ENCODE measurements around the gene RALGAPA2.

The RALGAPA2 gene

DNA sequence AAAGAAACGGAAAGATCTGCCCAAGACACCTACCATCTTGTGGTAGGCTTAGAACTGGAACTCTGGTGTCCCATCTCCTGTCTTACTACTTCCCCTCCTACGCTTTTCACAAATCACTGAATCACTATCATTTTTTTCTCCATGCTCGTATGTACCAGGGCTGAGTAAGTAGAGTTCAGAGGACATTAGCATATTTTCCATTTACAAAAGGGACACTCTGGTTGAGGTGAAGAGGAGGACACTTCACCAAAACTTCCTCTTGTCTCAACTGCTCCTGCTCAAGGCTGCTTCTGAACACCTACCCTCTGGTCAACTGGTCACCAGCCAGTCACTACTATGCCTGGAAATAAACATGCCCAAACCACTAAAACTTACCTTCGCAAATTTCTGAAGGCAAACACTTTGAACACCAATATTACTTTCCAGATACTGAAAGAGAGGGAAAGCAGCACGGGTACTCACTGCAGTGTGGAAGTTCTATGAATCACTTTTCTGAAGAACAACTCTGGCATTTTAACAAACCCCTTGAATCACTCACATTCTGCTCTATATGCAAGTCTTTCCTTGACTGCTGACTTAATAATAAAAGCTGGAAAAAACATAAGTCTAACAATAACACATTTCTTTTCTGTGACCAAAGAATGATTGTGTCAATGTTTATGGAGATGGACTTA is 221.2 kb downstream of the RALGAPA2 start:
- Histone ChIP-seq H3K27me3 (ENCODE audit: control insufficient read depth, insufficient read depth, low read length) (no peaks in the 10 kb centered on the region), H3K9me3 (ENCODE audit: control insufficient read depth, low read depth, low read length) (no peaks in the 10 kb centered on the region), H3K9ac (ENCODE audit: low read length) (no peak overlapping the region), H3K4me1 (ENCODE audit: control insufficient read depth, low read depth, low read length) (peaks cover 43% of the 10 kb centered on the region), H3K36me3 (ENCODE audit: control insufficient read depth, low read depth, low read length) (peaks cover 3% of the 10 kb centered on the region), H3K4me3 (ENCODE audit: low read length) (no peak overlapping the region), H3K27ac (ENCODE audit: low read length) (no peak overlapping the region)

DNA sequence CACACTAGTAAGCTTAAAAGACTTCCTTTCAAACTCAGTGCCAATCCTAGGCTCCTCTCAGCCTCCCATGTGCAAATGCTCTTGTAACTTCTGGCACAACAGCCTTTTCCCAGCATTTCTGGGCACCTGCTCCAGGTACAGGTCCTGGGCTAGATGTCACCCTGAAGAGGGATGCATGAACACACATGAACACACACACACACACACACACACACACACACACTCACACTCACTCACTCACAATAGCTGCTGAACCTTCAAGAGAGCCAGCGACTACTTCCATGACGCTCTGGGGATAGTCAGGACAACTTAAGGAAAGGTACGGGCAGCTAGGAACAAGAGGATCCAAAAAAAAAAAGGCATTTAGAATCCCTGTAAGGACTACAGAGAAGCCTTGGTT is 221.8 kb downstream of the RALGAPA2 start:
- no peaks in the 10 kb centered on the region for H3K27me3 ChIP-seq (ENCODE audit: control insufficient read depth, insufficient read depth, low read length)
- peaks cover 3% of the 10 kb centered on the region for H3K36me3 ChIP-seq (ENCODE audit: control insufficient read depth, low read depth, low read length)
- peaks cover 43% of the 10 kb centered on the region for H3K4me1 ChIP-seq (ENCODE audit: control insufficient read depth, low read depth, low read length)
- no peak overlapping the region for H3K27ac ChIP-seq (ENCODE audit: low read length)
- H3K9ac ChIP-seq (ENCODE audit: low read length) = no peak overlapping the region
- no peak overlapping the region for H3K4me3 ChIP-seq (ENCODE audit: low read length)
- no peaks in the 10 kb centered on the region for H3K9me3 ChIP-seq (ENCODE audit: control insufficient read depth, low read depth, low read length)

DNA sequence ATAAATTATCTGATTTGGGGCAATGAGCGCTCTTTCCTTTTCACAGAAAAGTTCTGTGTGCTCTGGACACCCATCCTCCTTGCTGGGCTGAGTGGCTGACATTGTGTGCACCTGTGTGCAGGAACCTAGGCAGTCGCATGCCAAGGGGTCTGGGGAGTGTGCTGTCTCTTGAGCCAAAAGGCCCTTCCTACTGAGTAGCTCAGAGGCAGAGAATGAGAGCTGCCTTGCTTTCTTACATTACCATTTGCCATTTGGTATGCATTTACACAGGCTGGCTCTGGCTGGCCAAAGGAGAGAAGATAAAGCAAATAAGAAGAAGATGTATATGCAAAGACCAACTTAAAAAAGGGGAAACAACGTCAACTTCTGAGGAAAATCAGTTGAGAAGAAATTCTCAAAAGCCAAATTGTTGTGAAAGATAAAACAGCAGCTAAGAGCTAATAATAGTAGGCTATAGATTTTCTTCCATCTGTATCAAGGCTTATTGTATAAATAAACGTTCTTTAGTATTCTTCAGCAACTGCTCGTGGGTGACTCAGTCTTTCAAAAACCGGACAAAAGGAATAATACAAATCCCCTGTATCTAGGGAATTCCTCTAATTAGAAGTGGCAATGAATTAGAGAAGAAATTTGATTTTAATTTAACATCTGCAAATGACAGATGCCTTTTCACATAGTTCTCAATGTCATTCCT is 222.6 kb downstream of the RALGAPA2 start:
- H3K4me3 ChIP-seq (ENCODE audit: low read length) = no peak overlapping the region
- no peaks in the 10 kb centered on the region for H3K9me3 ChIP-seq (ENCODE audit: control insufficient read depth, low read depth, low read length)
- no peaks in the 10 kb centered on the region for H3K27me3 ChIP-seq (ENCODE audit: control insufficient read depth, insufficient read depth, low read length)
- H3K9ac ChIP-seq (ENCODE audit: low read length) = no peak overlapping the region
- no peaks in the 10 kb centered on the region for H3K36me3 ChIP-seq (ENCODE audit: control insufficient read depth, low read depth, low read length)
- H3K4me1 ChIP-seq (ENCODE audit: control insufficient read depth, low read depth, low read length) = peaks cover 43% of the 10 kb centered on the region
- H3K27ac ChIP-seq (ENCODE audit: low read length) = no peak overlapping the region

DNA sequence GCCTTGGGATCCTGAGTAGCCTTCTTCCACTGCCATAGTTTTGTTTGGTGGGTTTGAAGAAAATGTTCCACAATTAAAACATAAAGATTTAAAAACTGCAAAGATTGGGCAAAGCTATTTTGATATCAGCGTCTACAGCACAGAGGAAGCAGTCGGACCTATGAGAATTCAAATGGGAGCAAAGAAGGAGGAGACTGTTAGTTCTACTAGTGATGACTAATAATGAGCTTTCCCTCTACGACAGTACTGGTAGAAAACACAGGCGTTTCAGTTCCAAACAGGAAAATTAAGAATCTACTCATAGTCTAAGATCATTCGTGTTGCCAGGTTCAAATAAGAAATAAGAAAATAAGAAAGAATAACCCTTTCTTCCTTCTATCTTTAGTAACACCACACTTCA is 223.4 kb downstream of the RALGAPA2 start:
- no peak overlapping the region for H3K27ac ChIP-seq (ENCODE audit: low read length)
- no peak overlapping the region for H3K9ac ChIP-seq (ENCODE audit: low read length)
- H3K4me1 ChIP-seq (ENCODE audit: control insufficient read depth, low read depth, low read length) = peaks cover 39% of the 10 kb centered on the region
- H3K9me3 ChIP-seq (ENCODE audit: control insufficient read depth, low read depth, low read length) = no peaks in the 10 kb centered on the region
- no peak overlapping the region for H3K4me3 ChIP-seq (ENCODE audit: low read length)
- H3K36me3 ChIP-seq (ENCODE audit: control insufficient read depth, low read depth, low read length) = no peaks in the 10 kb centered on the region
- H3K27me3 ChIP-seq (ENCODE audit: control insufficient read depth, insufficient read depth, low read length) = no peaks in the 10 kb centered on the region

DNA sequence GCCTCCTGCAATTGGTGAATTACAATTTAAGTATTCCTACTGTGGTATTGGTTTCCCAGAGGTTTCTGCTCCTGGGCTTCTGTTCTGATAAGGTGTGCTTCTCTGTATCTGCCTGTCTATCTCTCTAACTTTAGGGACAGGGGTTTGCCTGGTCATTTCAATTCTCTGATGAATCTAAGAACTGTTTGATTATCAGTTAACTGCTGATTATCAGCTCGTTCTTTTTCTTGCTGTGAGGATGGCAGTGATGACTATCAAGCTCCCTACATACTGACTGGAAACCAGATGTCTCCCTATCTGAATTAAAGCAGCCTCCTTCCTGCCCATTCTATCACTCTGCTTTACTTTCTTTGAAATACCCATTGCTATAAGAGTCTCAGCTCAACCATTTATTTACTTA is 224.1 kb downstream of the RALGAPA2 start:
- no peaks in the 10 kb centered on the region for H3K36me3 ChIP-seq (ENCODE audit: control insufficient read depth, low read depth, low read length)
- peaks cover 34% of the 10 kb centered on the region for H3K4me1 ChIP-seq (ENCODE audit: control insufficient read depth, low read depth, low read length)
- H3K27me3 ChIP-seq (ENCODE audit: control insufficient read depth, insufficient read depth, low read length) = no peaks in the 10 kb centered on the region
- no peak overlapping the region for H3K9ac ChIP-seq (ENCODE audit: low read length)
- no peak overlapping the region for H3K4me3 ChIP-seq (ENCODE audit: low read length)
- H3K9me3 ChIP-seq (ENCODE audit: control insufficient read depth, low read depth, low read length) = no peaks in the 10 kb centered on the region
- H3K27ac ChIP-seq (ENCODE audit: low read length) = no peak overlapping the region

DNA sequence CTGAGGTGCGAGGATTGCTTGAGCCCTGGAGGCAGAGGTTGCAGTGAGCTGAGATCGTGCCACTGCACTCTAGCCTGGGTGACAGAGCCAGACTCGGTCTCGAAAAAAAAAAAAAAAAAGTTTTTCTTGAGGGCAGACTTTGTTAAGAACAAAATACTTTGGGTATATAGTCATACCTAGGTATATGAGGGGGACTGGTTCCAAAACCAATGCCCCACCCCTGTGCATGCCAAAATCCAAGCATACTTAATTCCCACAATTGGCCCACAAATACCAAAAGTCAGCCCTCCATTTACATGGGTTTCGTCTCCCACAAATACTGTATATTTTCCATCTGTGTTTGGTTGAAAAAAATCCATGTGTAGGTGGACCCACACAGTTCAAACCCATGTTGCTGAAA is 224.6 kb downstream of the RALGAPA2 start:
- H3K4me1 ChIP-seq (ENCODE audit: control insufficient read depth, low read depth, low read length) = peaks cover 28% of the 10 kb centered on the region
- H3K9ac ChIP-seq (ENCODE audit: low read length) = no peak overlapping the region
- H3K9me3 ChIP-seq (ENCODE audit: control insufficient read depth, low read depth, low read length) = no peaks in the 10 kb centered on the region
- no peak overlapping the region for H3K27ac ChIP-seq (ENCODE audit: low read length)
- no peaks in the 10 kb centered on the region for H3K27me3 ChIP-seq (ENCODE audit: control insufficient read depth, insufficient read depth, low read length)
- H3K4me3 ChIP-seq (ENCODE audit: low read length) = no peak overlapping the region
- no peaks in the 10 kb centered on the region for H3K36me3 ChIP-seq (ENCODE audit: control insufficient read depth, low read depth, low read length)

DNA sequence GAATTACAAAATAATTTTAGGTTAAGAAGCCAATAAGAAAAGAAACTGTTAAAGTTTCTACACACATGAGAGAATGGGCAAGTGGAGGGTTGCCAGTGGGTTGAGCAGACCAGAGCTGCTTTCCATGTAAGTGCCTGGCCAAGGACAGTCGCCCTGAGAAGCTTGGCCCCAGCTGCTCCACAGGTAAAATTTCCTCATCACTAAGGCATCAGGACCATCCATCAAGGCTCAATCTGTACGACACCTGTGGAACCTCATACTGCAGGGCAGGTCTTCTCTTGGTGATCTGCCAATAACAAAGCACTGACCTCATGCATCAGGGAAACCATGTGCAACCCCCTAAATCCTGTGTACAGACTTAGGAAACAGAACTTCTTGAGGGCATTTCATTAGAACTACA is 229.1 kb downstream of the RALGAPA2 start:
- H3K27me3 ChIP-seq (ENCODE audit: control insufficient read depth, insufficient read depth, low read length) = no peaks in the 10 kb centered on the region
- peaks cover 5% of the 10 kb centered on the region for H3K4me1 ChIP-seq (ENCODE audit: control insufficient read depth, low read depth, low read length)

DNA sequence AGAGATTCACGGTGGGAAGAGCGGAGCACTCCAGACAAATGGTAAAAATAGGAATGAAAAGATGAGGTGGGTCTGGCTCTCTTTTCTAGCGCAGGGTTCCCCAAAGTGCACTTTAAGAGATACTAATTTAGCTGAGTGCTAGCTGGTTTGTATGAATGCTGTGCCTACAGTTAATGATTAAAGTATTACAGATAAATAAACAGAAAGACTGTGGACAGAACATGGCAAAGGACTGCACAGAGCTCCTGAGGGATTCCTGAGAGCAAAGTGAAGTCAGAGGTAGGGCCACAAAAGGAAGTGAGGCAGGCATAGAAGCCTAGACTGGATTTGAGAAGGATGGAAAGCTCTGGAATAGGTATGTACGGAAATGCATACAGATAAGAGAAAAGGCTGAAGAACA is 230.0 kb downstream of the RALGAPA2 start:
- no peaks in the 10 kb centered on the region for H3K36me3 ChIP-seq (ENCODE audit: control insufficient read depth, low read depth, low read length)
- H3K9me3 ChIP-seq (ENCODE audit: control insufficient read depth, low read depth, low read length) = no peaks in the 10 kb centered on the region
- H3K4me1 ChIP-seq (ENCODE audit: control insufficient read depth, low read depth, low read length) = peaks cover 14% of the 10 kb centered on the region
- H3K27me3 ChIP-seq (ENCODE audit: control insufficient read depth, insufficient read depth, low read length) = no peaks in the 10 kb centered on the region
- H3K9ac ChIP-seq (ENCODE audit: low read length) = no peak overlapping the region
- no peak overlapping the region for H3K4me3 ChIP-seq (ENCODE audit: low read length)
- H3K27ac ChIP-seq (ENCODE audit: low read length) = no peak overlapping the region

More for the DNA sequence above, 229.1 kb downstream of the RALGAPA2 start:
- no peak overlapping the region for H3K27ac ChIP-seq (ENCODE audit: low read length)
- no peaks in the 10 kb centered on the region for H3K36me3 ChIP-seq (ENCODE audit: control insufficient read depth, low read depth, low read length)
- no peak overlapping the region for H3K9ac ChIP-seq (ENCODE audit: low read length)
- no peak overlapping the region for H3K4me3 ChIP-seq (ENCODE audit: low read length)
- no peaks in the 10 kb centered on the region for H3K9me3 ChIP-seq (ENCODE audit: control insufficient read depth, low read depth, low read length)

DNA sequence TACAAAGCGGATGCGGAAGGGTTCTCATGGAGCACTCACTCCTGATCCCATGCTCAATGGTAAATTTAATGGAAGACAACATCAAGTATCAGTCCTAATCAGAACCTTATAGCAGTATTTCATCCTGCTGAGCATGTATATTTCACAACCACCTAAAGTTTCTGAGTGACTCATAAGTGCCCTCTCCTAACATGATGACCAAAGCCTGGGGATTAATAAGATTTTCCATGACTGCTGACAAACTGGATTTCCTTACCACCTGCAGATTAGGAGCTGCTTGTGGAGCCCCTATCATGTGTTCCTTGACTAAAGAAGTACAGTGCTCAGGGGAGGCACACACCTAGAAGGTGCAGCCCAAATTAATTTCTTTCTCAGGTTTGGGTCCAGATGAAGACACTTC is 231.8 kb downstream of the RALGAPA2 start:
- Histone ChIP-seq H3K4me3 (ENCODE audit: low read length) (no peak overlapping the region), H3K4me1 (ENCODE audit: control insufficient read depth, low read depth, low read length) (peaks cover 21% of the 10 kb centered on the region), H3K27me3 (ENCODE audit: control insufficient read depth, insufficient read depth, low read length) (no peaks in the 10 kb centered on the region)

DNA sequence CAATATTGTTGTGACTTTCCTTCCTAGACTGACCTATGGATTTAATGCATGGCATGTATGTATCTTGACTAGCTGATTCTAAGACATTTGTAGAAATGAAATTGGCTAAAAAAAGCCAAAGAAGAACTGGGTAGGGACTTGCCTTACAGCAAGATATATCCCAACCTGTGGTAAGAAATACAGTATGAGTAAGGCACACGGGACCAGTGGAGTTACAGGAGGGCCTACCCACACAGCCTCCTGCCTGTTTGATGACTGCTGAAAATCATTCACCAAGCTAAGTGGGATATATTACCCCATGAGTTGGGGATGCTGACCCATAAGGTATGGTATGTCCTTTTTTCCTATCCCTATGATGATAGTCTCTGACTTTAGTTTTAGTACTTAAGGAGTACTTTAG is 232.3 kb downstream of the RALGAPA2 start:
- no peaks in the 10 kb centered on the region for H3K36me3 ChIP-seq (ENCODE audit: control insufficient read depth, low read depth, low read length)
- H3K9me3 ChIP-seq (ENCODE audit: control insufficient read depth, low read depth, low read length) = no peaks in the 10 kb centered on the region
- peaks cover 21% of the 10 kb centered on the region for H3K4me1 ChIP-seq (ENCODE audit: control insufficient read depth, low read depth, low read length)
- no peak overlapping the region for H3K9ac ChIP-seq (ENCODE audit: low read length)
- no peak overlapping the region for H3K4me3 ChIP-seq (ENCODE audit: low read length)
- H3K27ac ChIP-seq (ENCODE audit: low read length) = no peak overlapping the region
- H3K27me3 ChIP-seq (ENCODE audit: control insufficient read depth, insufficient read depth, low read length) = no peaks in the 10 kb centered on the region

More for the DNA sequence above, 231.8 kb downstream of the RALGAPA2 start:
- no peak overlapping the region for H3K27ac ChIP-seq (ENCODE audit: low read length)
- no peak overlapping the region for H3K9ac ChIP-seq (ENCODE audit: low read length)
- H3K9me3 ChIP-seq (ENCODE audit: control insufficient read depth, low read depth, low read length) = no peaks in the 10 kb centered on the region
- no peaks in the 10 kb centered on the region for H3K36me3 ChIP-seq (ENCODE audit: control insufficient read depth, low read depth, low read length)

DNA sequence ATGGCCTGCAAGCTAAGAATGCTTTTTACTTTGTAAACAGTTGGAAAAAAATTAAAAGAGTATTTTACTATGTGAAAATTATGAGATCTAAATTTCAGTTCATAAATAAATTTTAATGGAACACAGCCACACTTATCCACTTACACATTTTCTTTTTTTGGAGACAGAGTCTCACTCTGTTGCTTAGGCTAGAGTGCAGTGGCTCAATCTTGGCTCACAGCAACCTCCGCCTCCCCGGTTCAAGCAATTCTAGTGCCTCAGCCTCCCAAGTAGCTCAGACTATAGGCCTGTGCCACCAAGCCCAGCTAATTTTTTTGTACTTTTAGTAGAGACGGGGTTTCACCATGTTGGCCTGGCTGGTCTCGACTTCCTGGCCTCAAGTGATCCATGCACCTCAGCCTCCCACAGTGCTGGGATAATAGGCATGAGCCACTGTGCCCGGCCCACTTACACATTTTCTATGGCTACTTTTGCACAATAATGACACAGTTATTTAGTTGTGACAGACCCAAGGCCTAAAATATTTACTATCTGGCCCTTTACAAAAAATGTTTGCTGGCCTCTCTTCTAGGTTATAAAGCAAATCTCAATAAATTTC is 234.9 kb downstream of the RALGAPA2 start:
- H3K9me3 ChIP-seq (ENCODE audit: control insufficient read depth, low read depth, low read length) = no peaks in the 10 kb centered on the region
- H3K36me3 ChIP-seq (ENCODE audit: control insufficient read depth, low read depth, low read length) = no peaks in the 10 kb centered on the region
- peak overlapping the region; percentile 19 for H3K27ac ChIP-seq (ENCODE audit: low read length)
- H3K4me1 ChIP-seq (ENCODE audit: control insufficient read depth, low read depth, low read length) = peaks cover 21% of the 10 kb centered on the region
- H3K27me3 ChIP-seq (ENCODE audit: control insufficient read depth, insufficient read depth, low read length) = no peaks in the 10 kb centered on the region
- no peak overlapping the region for H3K9ac ChIP-seq (ENCODE audit: low read length)
- H3K4me3 ChIP-seq (ENCODE audit: low read length) = peak overlapping the region; percentile 40

DNA sequence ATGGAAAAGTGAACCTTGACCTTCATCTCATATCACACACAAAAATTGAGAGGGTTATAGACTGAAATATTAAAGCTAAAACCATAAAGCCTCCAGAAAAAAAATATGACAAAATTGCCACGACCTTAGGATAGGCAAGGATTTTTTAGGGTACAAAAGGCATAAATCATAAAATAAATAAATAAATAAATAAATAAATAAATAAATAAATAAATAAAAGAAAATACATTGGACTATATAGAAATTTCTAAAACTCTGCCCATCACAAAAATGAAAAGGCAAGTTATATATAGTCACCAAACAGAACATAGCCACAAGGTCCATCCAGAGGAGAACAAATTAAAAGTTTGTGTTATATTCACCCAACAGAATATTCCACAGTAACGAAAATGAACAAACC is 235.9 kb downstream of the RALGAPA2 start:
- Histone ChIP-seq H3K4me1 (ENCODE audit: control insufficient read depth, low read depth, low read length) (peaks cover 21% of the 10 kb centered on the region), H3K27me3 (ENCODE audit: control insufficient read depth, insufficient read depth, low read length) (no peaks in the 10 kb centered on the region), H3K9ac (ENCODE audit: low read length) (no peak overlapping the region), H3K4me3 (ENCODE audit: low read length) (no peak overlapping the region), H3K9me3 (ENCODE audit: control insufficient read depth, low read depth, low read length) (no peaks in the 10 kb centered on the region), H3K27ac (ENCODE audit: low read length) (no peak overlapping the region), H3K36me3 (ENCODE audit: control insufficient read depth, low read depth, low read length) (no peaks in the 10 kb centered on the region)

Data from iPS-18a (cell line).